ENCODE results near the gene LIN28A. TPM values are rescaled to one million over a fixed set of nuclear protein-coding genes. Genes with fewer than 3 reads are reported as not detected.
A peak's percentile ranks its signal among the peaks of the same experiment; 100 is the strongest.

The LIN28A gene
- total and polyA plus RNA-seq, 2 experiments from 2014 or later: 604 to 1,571 TPM

DNA sequence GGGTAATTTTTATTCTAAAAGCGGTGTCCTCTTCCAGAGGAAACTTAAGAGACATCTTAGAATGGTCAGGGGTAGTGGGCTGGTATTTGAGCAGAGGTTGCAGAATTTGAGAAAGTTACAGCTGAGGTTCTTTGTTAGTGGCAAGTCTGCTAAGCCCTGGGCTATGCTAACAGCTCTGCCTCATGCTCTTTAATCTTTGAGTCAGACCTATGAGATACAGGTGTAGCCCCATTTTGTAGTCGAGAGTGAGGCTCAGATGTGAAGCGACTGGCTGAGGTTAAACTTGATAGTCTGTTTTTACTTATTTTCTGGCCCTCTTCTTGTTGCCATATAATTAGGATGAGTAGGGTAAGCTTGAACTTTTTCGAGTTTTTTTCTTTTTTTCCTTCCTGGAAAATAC, 66.3 kb downstream of the LIN28A start:
- peaks cover 10% of the 10 kb centered on the region for H3K4me1 ChIP-seq (ENCODE audit: insufficient read depth)
- H3K9me2 ChIP-seq (ENCODE audit: insufficient read depth): no peaks in the 10 kb centered on the region
- Mint-ChIP-seq H3K27me3 (ENCODE audit: insufficient read depth, low read depth, poor library complexity) (peaks cover 16% of the 10 kb centered on the region), H3K4me1 (peaks cover 19% of the 10 kb centered on the region), H3K36me3 (ENCODE audit: low read depth) (peaks cover 55% of the 10 kb centered on the region), H3K9me3 (peaks cover 3% of the 10 kb centered on the region; the same call in 1 of the 3 replicates), H3K27ac (no peak overlapping the region), H3K4me3 (no peak overlapping the region)
- H3K4me2 ChIP-seq: no peak overlapping the region
- H3K27ac ChIP-seq (ENCODE audit: low read depth): peak overlapping the region; percentile 61; the same call in 1 of the 2 replicates
- peaks cover 44% of the 10 kb centered on the region for H3K36me3 ChIP-seq (ENCODE audit: insufficient read depth)
- peaks cover 27% of the 10 kb centered on the region for H4K20me1 ChIP-seq (replicated peaks; ENCODE audit: insufficient read depth)
- peaks cover 23% of the 10 kb centered on the region for H3K79me2 ChIP-seq (replicated peaks; ENCODE audit: insufficient read depth)
- DNase-seq (ENCODE audit: low spot score): no peak
- ATAC-seq: no peak
- H3K27me3 ChIP-seq (ENCODE audit: insufficient read depth): no peaks in the 10 kb centered on the region
- no peak for TF ChIP-seq EZH2phosphoT487 (IDR thresholded peaks at IDR 0.05; ENCODE audit: unreplicated experiment)
- no peak for TF ChIP-seq CREB1 (CRISPR knock-in tag; IDR thresholded peaks at IDR 0.05; ENCODE audit: low read depth)
- no peak for TF ChIP-seq JUNB (IDR thresholded peaks at IDR 0.05; ENCODE audit: unreplicated experiment)
- TF ChIP-seq, protein P1, sequence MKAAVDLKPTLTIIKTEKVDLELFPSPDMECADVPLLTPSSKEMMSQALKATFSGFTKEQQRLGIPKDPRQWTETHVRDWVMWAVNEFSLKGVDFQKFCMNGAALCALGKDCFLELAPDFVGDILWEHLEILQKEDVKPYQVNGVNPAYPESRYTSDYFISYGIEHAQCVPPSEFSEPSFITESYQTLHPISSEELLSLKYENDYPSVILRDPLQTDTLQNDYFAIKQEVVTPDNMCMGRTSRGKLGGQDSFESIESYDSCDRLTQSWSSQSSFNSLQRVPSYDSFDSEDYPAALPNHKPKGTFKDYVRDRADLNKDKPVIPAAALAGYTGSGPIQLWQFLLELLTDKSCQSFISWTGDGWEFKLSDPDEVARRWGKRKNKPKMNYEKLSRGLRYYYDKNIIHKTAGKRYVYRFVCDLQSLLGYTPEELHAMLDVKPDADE (IDR thresholded peaks at IDR 0.05): no peak
- TF ChIP-seq NANOG (IDR thresholded peaks at IDR 0.05; ENCODE audit: borderline replicate concordance): no peak
- TF ChIP-seq, protein P2, sequence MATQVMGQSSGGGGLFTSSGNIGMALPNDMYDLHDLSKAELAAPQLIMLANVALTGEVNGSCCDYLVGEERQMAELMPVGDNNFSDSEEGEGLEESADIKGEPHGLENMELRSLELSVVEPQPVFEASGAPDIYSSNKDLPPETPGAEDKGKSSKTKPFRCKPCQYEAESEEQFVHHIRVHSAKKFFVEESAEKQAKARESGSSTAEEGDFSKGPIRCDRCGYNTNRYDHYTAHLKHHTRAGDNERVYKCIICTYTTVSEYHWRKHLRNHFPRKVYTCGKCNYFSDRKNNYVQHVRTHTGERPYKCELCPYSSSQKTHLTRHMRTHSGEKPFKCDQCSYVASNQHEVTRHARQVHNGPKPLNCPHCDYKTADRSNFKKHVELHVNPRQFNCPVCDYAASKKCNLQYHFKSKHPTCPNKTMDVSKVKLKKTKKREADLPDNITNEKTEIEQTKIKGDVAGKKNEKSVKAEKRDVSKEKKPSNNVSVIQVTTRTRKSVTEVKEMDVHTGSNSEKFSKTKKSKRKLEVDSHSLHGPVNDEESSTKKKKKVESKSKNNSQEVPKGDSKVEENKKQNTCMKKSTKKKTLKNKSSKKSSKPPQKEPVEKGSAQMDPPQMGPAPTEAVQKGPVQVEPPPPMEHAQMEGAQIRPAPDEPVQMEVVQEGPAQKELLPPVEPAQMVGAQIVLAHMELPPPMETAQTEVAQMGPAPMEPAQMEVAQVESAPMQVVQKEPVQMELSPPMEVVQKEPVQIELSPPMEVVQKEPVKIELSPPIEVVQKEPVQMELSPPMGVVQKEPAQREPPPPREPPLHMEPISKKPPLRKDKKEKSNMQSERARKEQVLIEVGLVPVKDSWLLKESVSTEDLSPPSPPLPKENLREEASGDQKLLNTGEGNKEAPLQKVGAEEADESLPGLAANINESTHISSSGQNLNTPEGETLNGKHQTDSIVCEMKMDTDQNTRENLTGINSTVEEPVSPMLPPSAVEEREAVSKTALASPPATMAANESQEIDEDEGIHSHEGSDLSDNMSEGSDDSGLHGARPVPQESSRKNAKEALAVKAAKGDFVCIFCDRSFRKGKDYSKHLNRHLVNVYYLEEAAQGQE (IDR thresholded peaks at IDR 0.05; ENCODE audit: unreplicated experiment): no peak
- no peak for TF ChIP-seq EZH2 (IDR thresholded peaks at IDR 0.05; ENCODE audit: low read depth, unreplicated experiment)
- no peak for TF ChIP-seq STAT1 (IDR thresholded peaks at IDR 0.05; ENCODE audit: unreplicated experiment)
- H3K4me3 ChIP-seq: no peak overlapping the region
- H3F3A ChIP-seq (replicated peaks; ENCODE audit: low read depth): peaks cover 43% of the 10 kb centered on the region
- no peak overlapping the region for H2AFZ ChIP-seq

DNA sequence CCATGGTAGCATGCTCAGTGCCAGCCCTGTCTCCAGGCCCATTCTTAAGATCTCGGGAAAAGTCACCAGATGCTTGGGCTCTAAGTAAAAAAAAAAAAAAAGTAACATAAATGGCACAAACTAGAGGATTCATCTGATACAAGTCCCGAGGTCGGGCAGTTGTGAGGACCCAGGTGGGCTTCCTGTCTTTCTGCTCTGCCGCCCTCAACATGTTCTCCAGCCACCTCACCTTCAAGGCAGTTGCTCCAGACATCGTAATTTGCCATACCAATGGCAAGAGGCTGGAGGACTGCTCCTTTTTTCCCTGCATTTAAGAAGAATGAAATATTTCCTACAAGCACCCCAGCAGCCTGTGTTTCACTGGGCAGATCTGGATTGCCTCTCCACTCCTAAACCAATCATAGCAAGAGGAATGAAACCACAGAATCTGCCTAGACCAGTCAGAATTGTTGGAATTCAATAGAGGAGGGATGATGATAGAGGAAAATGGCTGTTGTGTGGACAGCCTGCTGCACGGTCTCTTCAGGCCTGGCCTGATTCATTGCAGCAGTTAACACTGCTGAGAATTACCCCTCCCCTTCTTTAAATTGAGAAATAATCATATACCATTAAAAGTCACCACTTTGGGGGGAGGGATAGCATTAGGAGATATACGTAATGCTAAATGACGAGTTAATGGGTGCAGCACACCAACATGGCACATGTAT, 67.0 kb downstream of the LIN28A start:
- Histone ChIP-seq H3K27me3 (ENCODE audit: insufficient read depth) (no peaks in the 10 kb centered on the region), H2AFZ (no peak overlapping the region), H3F3A (replicated peaks; ENCODE audit: low read depth) (peaks cover 41% of the 10 kb centered on the region), H4K20me1 (replicated peaks; ENCODE audit: insufficient read depth) (peaks cover 27% of the 10 kb centered on the region), H3K36me3 (ENCODE audit: insufficient read depth) (peaks cover 44% of the 10 kb centered on the region), H3K79me2 (replicated peaks; ENCODE audit: insufficient read depth) (peaks cover 23% of the 10 kb centered on the region), H3K4me1 (ENCODE audit: insufficient read depth) (peaks cover 10% of the 10 kb centered on the region), H3K4me2 (no peak overlapping the region), H3K27ac (ENCODE audit: low read depth) (peak overlapping the region; percentile 61; the same call in 1 of the 2 replicates), H3K4me3 (no peak overlapping the region), H3K9me2 (ENCODE audit: insufficient read depth) (no peaks in the 10 kb centered on the region)
- no peak overlapping the region for H3K4me3 Mint-ChIP-seq
- peak; percentile 26 for DNase-seq (ENCODE audit: low spot score)
- ATAC-seq: peak; percentile 6; the same call in 2 of the 3 replicates
- peaks cover 55% of the 10 kb centered on the region for H3K36me3 Mint-ChIP-seq (ENCODE audit: low read depth)
- H3K9me3 Mint-ChIP-seq: peaks cover 3% of the 10 kb centered on the region; the same call in 1 of the 3 replicates
- H3K27ac Mint-ChIP-seq: peak overlapping the region; percentile 73; the same call in 1 of the 2 replicates
- peaks cover 19% of the 10 kb centered on the region for H3K4me1 Mint-ChIP-seq
- TF ChIP-seq EZH2 (IDR thresholded peaks at IDR 0.05; ENCODE audit: low read depth, unreplicated experiment): no peak
- TF ChIP-seq, protein P3, sequence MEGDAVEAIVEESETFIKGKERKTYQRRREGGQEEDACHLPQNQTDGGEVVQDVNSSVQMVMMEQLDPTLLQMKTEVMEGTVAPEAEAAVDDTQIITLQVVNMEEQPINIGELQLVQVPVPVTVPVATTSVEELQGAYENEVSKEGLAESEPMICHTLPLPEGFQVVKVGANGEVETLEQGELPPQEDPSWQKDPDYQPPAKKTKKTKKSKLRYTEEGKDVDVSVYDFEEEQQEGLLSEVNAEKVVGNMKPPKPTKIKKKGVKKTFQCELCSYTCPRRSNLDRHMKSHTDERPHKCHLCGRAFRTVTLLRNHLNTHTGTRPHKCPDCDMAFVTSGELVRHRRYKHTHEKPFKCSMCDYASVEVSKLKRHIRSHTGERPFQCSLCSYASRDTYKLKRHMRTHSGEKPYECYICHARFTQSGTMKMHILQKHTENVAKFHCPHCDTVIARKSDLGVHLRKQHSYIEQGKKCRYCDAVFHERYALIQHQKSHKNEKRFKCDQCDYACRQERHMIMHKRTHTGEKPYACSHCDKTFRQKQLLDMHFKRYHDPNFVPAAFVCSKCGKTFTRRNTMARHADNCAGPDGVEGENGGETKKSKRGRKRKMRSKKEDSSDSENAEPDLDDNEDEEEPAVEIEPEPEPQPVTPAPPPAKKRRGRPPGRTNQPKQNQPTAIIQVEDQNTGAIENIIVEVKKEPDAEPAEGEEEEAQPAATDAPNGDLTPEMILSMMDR (conservative IDR thresholded peaks at IDR 0.05; ENCODE audit: low read depth in 2 of 2): no peak
- no peak for TF ChIP-seq CREB1 (CRISPR knock-in tag; IDR thresholded peaks at IDR 0.05; ENCODE audit: low read depth)
- peak; percentile 20; the same call in 1 of the 2 replicates for TF ChIP-seq POLR2AphosphoS5 (IDR thresholded peaks at IDR 0.05; ENCODE audit: low read depth)
- TF ChIP-seq, protein P2 (IDR thresholded peaks at IDR 0.05; ENCODE audit: unreplicated experiment): no peak
- H3K27me3 Mint-ChIP-seq (ENCODE audit: insufficient read depth, low read depth, poor library complexity): peaks cover 11% of the 10 kb centered on the region

Measured in GM23338 (cell line).